ENCODE results near the gene TMEM8B. TPM values are rescaled to one million over a fixed set of nuclear protein-coding genes. Genes with fewer than 3 reads are reported as not detected.

Gene TMEM8B
- total and polyA plus RNA-seq, 2 of the 8 experiments (the other 6 are each of a cell fraction or from before 2014, with no cell fraction given), result 7.5 to 10.4 TPM

GRCh38 chr9:35827486-35827885 lies 1.5 kb upstream of the TMEM8B start (continued):
- TF ChIP-seq, protein P1, sequence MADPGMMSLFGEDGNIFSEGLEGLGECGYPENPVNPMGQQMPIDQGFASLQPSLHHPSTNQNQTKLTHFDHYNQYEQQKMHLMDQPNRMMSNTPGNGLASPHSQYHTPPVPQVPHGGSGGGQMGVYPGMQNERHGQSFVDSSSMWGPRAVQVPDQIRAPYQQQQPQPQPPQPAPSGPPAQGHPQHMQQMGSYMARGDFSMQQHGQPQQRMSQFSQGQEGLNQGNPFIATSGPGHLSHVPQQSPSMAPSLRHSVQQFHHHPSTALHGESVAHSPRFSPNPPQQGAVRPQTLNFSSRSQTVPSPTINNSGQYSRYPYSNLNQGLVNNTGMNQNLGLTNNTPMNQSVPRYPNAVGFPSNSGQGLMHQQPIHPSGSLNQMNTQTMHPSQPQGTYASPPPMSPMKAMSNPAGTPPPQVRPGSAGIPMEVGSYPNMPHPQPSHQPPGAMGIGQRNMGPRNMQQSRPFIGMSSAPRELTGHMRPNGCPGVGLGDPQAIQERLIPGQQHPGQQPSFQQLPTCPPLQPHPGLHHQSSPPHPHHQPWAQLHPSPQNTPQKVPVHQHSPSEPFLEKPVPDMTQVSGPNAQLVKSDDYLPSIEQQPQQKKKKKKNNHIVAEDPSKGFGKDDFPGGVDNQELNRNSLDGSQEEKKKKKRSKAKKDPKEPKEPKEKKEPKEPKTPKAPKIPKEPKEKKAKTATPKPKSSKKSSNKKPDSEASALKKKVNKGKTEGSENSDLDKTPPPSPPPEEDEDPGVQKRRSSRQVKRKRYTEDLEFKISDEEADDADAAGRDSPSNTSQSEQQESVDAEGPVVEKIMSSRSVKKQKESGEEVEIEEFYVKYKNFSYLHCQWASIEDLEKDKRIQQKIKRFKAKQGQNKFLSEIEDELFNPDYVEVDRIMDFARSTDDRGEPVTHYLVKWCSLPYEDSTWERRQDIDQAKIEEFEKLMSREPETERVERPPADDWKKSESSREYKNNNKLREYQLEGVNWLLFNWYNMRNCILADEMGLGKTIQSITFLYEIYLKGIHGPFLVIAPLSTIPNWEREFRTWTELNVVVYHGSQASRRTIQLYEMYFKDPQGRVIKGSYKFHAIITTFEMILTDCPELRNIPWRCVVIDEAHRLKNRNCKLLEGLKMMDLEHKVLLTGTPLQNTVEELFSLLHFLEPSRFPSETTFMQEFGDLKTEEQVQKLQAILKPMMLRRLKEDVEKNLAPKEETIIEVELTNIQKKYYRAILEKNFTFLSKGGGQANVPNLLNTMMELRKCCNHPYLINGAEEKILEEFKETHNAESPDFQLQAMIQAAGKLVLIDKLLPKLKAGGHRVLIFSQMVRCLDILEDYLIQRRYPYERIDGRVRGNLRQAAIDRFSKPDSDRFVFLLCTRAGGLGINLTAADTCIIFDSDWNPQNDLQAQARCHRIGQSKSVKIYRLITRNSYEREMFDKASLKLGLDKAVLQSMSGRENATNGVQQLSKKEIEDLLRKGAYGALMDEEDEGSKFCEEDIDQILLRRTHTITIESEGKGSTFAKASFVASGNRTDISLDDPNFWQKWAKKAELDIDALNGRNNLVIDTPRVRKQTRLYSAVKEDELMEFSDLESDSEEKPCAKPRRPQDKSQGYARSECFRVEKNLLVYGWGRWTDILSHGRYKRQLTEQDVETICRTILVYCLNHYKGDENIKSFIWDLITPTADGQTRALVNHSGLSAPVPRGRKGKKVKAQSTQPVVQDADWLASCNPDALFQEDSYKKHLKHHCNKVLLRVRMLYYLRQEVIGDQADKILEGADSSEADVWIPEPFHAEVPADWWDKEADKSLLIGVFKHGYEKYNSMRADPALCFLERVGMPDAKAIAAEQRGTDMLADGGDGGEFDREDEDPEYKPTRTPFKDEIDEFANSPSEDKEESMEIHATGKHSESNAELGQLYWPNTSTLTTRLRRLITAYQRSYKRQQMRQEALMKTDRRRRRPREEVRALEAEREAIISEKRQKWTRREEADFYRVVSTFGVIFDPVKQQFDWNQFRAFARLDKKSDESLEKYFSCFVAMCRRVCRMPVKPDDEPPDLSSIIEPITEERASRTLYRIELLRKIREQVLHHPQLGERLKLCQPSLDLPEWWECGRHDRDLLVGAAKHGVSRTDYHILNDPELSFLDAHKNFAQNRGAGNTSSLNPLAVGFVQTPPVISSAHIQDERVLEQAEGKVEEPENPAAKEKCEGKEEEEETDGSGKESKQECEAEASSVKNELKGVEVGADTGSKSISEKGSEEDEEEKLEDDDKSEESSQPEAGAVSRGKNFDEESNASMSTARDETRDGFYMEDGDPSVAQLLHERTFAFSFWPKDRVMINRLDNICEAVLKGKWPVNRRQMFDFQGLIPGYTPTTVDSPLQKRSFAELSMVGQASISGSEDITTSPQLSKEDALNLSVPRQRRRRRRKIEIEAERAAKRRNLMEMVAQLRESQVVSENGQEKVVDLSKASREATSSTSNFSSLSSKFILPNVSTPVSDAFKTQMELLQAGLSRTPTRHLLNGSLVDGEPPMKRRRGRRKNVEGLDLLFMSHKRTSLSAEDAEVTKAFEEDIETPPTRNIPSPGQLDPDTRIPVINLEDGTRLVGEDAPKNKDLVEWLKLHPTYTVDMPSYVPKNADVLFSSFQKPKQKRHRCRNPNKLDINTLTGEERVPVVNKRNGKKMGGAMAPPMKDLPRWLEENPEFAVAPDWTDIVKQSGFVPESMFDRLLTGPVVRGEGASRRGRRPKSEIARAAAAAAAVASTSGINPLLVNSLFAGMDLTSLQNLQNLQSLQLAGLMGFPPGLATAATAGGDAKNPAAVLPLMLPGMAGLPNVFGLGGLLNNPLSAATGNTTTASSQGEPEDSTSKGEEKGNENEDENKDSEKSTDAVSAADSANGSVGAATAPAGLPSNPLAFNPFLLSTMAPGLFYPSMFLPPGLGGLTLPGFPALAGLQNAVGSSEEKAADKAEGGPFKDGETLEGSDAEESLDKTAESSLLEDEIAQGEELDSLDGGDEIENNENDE (IDR thresholded peaks at IDR 0.05; ENCODE audit: insufficient replicate concordance, low read length), result no peak
- TF ChIP-seq RFX5 (IDR thresholded peaks at IDR 0.05; ENCODE audit: borderline replicate concordance, low read depth, low read length) (no peak), SUZ12 (IDR thresholded peaks at IDR 0.05; ENCODE audit: low read length) (no peak), YY1 (IDR thresholded peaks at IDR 0.05; ENCODE audit: low read depth, low read length) (no peak), PHF8 (conservative IDR thresholded peaks at IDR 0.05; ENCODE audit: low read depth, low read length) (no peak), KDM4A (IDR thresholded peaks at IDR 0.05; ENCODE audit: low read depth, low read length, severe bottlenecking) (no peak), HDAC6 (IDR thresholded peaks at IDR 0.05; ENCODE audit: low read depth, low read length) (no peak), TAF1 (IDR thresholded peaks at IDR 0.05; ENCODE audit: low read depth, low read length) (no peak), TEAD4 (IDR thresholded peaks at IDR 0.05; ENCODE audit: low read depth, low read length) (no peak), SIN3A (conservative IDR thresholded peaks at IDR 0.05 in 1 of 2, IDR thresholded peaks at IDR 0.05 in 1 of 2; ENCODE audit: low read depth in 1 of 2, low read length in 2 of 2) (no peak)
- TF ChIP-seq, protein P2, sequence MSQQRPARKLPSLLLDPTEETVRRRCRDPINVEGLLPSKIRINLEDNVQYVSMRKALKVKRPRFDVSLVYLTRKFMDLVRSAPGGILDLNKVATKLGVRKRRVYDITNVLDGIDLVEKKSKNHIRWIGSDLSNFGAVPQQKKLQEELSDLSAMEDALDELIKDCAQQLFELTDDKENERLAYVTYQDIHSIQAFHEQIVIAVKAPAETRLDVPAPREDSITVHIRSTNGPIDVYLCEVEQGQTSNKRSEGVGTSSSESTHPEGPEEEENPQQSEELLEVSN (IDR thresholded peaks at IDR 0.05), result no peak
